BJ (cell line): ENCODE data around the gene PPIP5K2. TPM values are rescaled to one million over a fixed set of nuclear protein-coding genes. Genes with fewer than 3 reads are reported as not detected.
A peak's percentile ranks its signal among the peaks of the same experiment; 100 is the strongest.

Experiments used
- CTCF ChIA-PET: fragments of 350-600 bp; formaldehyde crosslinking; extraction: SDS; loops from one replicate; lab custom pipeline; 2021; ENCODE audit warnings: antibody characterized with exemption, inconsistent platforms; lab: Yijun Ruan, JAX
- POLR2A ChIA-PET: fragments of 300-600 bp; sonication (Branson Sonifier 250); formaldehyde crosslinking; extraction: SDS; loops from one replicate; lab custom pipeline; 2021; ENCODE audit warnings: antibody characterized with exemption; lab: Charles Lee
- DNase-seq: peaks from one replicate; pipeline ENCODE4 v3.0.0-alpha.2; 2011; ENCODE audit warnings: low read depth
- H3K27me3 ChIP-seq: 2 replicates; pipeline ENCODE4 v1.6.0; 2011; ENCODE audit warnings: low read length; ENCODE audit not compliant: control insufficient read depth, insufficient read depth
- H3K36me3 ChIP-seq: 2 replicates; pipeline ENCODE4 v1.5.1; 2011; ENCODE audit warnings: low read length; ENCODE audit not compliant: control insufficient read depth, insufficient read depth
- H3K4me3 ChIP-seq: 2 replicates; pipeline ENCODE4 v1.5.1; 2011; ENCODE audit warnings: low read depth, mild to moderate bottlenecking, control low read depth, low read length
- CTCF ChIP-seq: IDR thresholded peaks from 2 replicates; pipeline ENCODE4 v1.5.1; 2011; ENCODE audit warnings: low read depth, mild to moderate bottlenecking, control low read depth, inconsistent platforms, low read length, moderate library complexity; ENCODE audit not compliant: insufficient read depth
- polyA plus RNA-seq: library from polyadenylated mRNA; depleted of rRNA; stranded (reverse); fragments of >200 nt; gene quantifications from 2 replicates; pipeline ENCODE4 v1.2.3, GENCODE V29; 2011

PPIP5K2 gene
- polyA plus RNA-seq, 1 experiment: 33.6 TPM

GRCh38 chr5:103224118-103224893 lies 104.2 kb downstream of the PPIP5K2 start:
- CTCF ChIA-PET: interaction anchor here (0.6 to 4.0 kb wide), 30 partner anchors 9 to 693 kb away, joined by 3 to 33 read pairs (median 4); no protein-coding TSS in a partner anchor
- peak overlapping the region; percentile 15 for H3K4me3 ChIP-seq
- no peak for DNase-seq

GRCh38 chr5:103224894-103225246 lies 104.8 kb downstream of the PPIP5K2 start:
- ChIA-PET CTCF (interaction anchor here (0.6 to 4.0 kb wide), 30 partner anchors 9 to 693 kb away, joined by 3 to 33 read pairs (median 4); no protein-coding TSS in a partner anchor), POLR2A (no interaction called here)
- DNase-seq: no peak
- no peak for TF ChIP-seq CTCF
- Histone ChIP-seq H3K36me3 (no peaks in the 10 kb centered on the region), H3K27me3 (no peaks in the 10 kb centered on the region), H3K4me3 (no peak overlapping the region)

More at GRCh38 chr5:103224118-103224893, 104.2 kb downstream of the PPIP5K2 start:
- POLR2A ChIA-PET: no interaction called here
- peak; percentile 78 for TF ChIP-seq CTCF
- Histone ChIP-seq H3K36me3 (no peaks in the 10 kb centered on the region), H3K27me3 (no peaks in the 10 kb centered on the region)

GRCh38 chr5:103228061-103228460 lies 108.0 kb downstream of the PPIP5K2 start:
- H3K36me3 ChIP-seq: no peaks in the 10 kb centered on the region
- DNase-seq: no peak
- CTCF ChIA-PET: no interaction called here
- no peaks in the 10 kb centered on the region for H3K27me3 ChIP-seq
- POLR2A ChIA-PET: no interaction called here
- no peak for TF ChIP-seq CTCF
- H3K4me3 ChIP-seq: no peak overlapping the region

GRCh38 chr5:103228588-103228987 lies 108.5 kb downstream of the PPIP5K2 start:
- Histone ChIP-seq H3K27me3 (no peaks in the 10 kb centered on the region), H3K4me3 (no peak overlapping the region), H3K36me3 (no peaks in the 10 kb centered on the region)
- DNase-seq: no peak
- CTCF ChIA-PET: no interaction called here
- no peak for TF ChIP-seq CTCF
- POLR2A ChIA-PET: no interaction called here

GRCh38 chr5:103232393-103232999 lies 112.4 kb downstream of the PPIP5K2 start:
- POLR2A ChIA-PET: interaction anchor here (0.6 kb wide), 1 partner anchor 26 kb away, joined by 13 read pairs; the partner anchor contains the start of gene MACIR
- no peaks in the 10 kb centered on the region for H3K36me3 ChIP-seq
- CTCF ChIA-PET: interaction anchor here (0.5 to 6.4 kb wide), 18 partner anchors 8 to 254 kb away, joined by 3 to 64 read pairs (median 4); no protein-coding TSS in a partner anchor
- no peak overlapping the region for H3K4me3 ChIP-seq
- TF ChIP-seq CTCF: peak; percentile 76
- no peaks in the 10 kb centered on the region for H3K27me3 ChIP-seq
- DNase-seq: no peak
